IPS-18c (cell line): ENCODE results near the gene ANP32A.
"Not testable (repeated sequence)": the region's sequence is repeated elsewhere in the genome, so short reads cannot be mapped to it uniquely, and the experiment has no call there.

ENCODE experiments used
- H3K4me3 ChIP-seq: 2 replicates; pipeline ENCODE4 v1.7.0; 2013; ENCODE audit warnings: low read depth, mild to moderate bottlenecking, low read length, moderate library complexity; ENCODE audit not compliant: insufficient read depth
- H3K9me3 ChIP-seq: one replicate; pipeline ENCODE4 v1.6.1; 2013; ENCODE audit warnings: mild to moderate bottlenecking, low read length, moderate library complexity; ENCODE audit not compliant: control insufficient read depth, insufficient read depth

ANP32A gene

GRCh38 chr15:68820295-68821189 is at the start of gene ANP32A:
TSS of gene ANP32A (minus strand) at chr15:68820895. CDS start at chr15:68820751, 144 bp downstream.
- Histone ChIP-seq H3K9me3 (no peaks in the 10 kb centered on the region), H3K4me3 (peak within 1 kb of the TSS; percentile 99)

- no peak overlapping the region for H3K4me3 ChIP-seq
Measured at GRCh38 chr15:68868296-68868695, 47.6 kb upstream of the ANP32A start.

GRCh38 chr15:68862415-68862814 is 41.7 kb upstream of the ANP32A start:
- no peak overlapping the region for H3K4me3 ChIP-seq
- peaks cover 3% of the 10 kb centered on the region for H3K9me3 ChIP-seq

More at GRCh38 chr15:68868296-68868695, 47.6 kb upstream of the ANP32A start:
- H3K9me3 ChIP-seq = no peaks in the 10 kb centered on the region

- not testable (repeated sequence) for H3K9me3 ChIP-seq, H3K4me3 ChIP-seq
Measured at GRCh38 chr15:68858666-68859065, 38.0 kb upstream of the ANP32A start.

- not testable (repeated sequence) for H3K4me3 ChIP-seq, H3K9me3 ChIP-seq
Measured at GRCh38 chr15:68857443-68857842, 36.7 kb upstream of the ANP32A start.

- H3K4me3 ChIP-seq = no peak overlapping the region
- H3K9me3 ChIP-seq = no peaks in the 10 kb centered on the region
Measured at GRCh38 chr15:68852461-68852860, 31.8 kb upstream of the ANP32A start.

GRCh38 chr15:68851971-68852370 is 31.3 kb upstream of the ANP32A start:
- Histone ChIP-seq H3K9me3 (no peaks in the 10 kb centered on the region), H3K4me3 (no peak overlapping the region)

- Histone ChIP-seq H3K9me3 (no peaks in the 10 kb centered on the region), H3K4me3 (no peak overlapping the region)
Measured at GRCh38 chr15:68849497-68849896, 28.8 kb upstream of the ANP32A start.

- H3K9me3 ChIP-seq = no peaks in the 10 kb centered on the region
- no peak overlapping the region for H3K4me3 ChIP-seq
Measured at GRCh38 chr15:68846851-68847439, 26.2 kb upstream of the ANP32A start.

- H3K4me3 ChIP-seq = no peak overlapping the region
- H3K9me3 ChIP-seq = no peaks in the 10 kb centered on the region
Measured at GRCh38 chr15:68844856-68845550, 24.3 kb upstream of the ANP32A start.

- H3K9me3 ChIP-seq = no peaks in the 10 kb centered on the region
- H3K4me3 ChIP-seq = peak overlapping the region; percentile 55
Measured at GRCh38 chr15:68843425-68844311, 23.0 kb upstream of the ANP32A start.

- H3K9me3 ChIP-seq = no peaks in the 10 kb centered on the region
- H3K4me3 ChIP-seq = no peak overlapping the region
Measured at GRCh38 chr15:68842958-68843357, 22.3 kb upstream of the ANP32A start.

GRCh38 chr15:68834346-68834745 is 13.7 kb upstream of the ANP32A start:
- Histone ChIP-seq H3K9me3 (no peaks in the 10 kb centered on the region), H3K4me3 (no peak overlapping the region)

GRCh38 chr15:68833700-68834331 is 13.1 kb upstream of the ANP32A start:
- H3K4me3 ChIP-seq = no peak overlapping the region
- no peaks in the 10 kb centered on the region for H3K9me3 ChIP-seq

GRCh38 chr15:68830141-68830785 is 9.6 kb upstream of the ANP32A start:
- H3K4me3 ChIP-seq = no peak overlapping the region
- H3K9me3 ChIP-seq = no peaks in the 10 kb centered on the region

- Histone ChIP-seq H3K9me3 (no peaks in the 10 kb centered on the region), H3K4me3 (no peak overlapping the region)
Measured at GRCh38 chr15:68829068-68829467, 8.4 kb upstream of the ANP32A start.
